Measurements from ENCODE around the gene PSD.

DNA sequence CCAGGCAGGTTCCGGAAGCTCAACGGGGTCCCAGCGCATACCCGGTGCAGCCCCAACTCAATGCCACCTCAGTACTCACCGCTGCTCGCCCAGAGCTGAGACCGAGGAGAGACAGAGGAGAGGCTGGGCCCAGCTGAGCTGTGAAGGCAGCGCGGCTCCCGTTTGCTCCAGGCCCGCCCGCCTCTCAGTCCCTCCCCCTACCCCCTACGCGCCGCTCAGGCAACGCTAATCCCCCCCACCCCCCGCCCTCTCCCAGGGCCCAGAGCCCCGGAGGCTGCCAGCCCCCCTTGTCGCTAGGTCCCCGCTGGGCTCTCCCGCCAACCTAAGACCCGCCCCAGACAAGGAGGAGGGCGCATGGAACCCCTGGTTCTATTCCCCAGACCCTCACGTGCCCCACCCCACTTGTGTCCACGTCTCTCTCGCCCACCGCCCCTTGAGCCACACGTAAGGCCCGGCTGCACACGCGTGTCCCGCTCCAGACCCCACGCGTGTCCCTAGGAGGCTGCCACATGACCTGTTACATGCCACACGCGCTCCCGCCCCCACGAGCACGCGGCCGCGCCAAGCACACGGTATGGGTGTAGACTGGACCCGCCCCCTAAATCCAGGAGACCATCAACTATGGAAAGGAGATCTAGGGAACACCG is at the start of gene PSD:
- TF ChIP-seq, protein P1, sequence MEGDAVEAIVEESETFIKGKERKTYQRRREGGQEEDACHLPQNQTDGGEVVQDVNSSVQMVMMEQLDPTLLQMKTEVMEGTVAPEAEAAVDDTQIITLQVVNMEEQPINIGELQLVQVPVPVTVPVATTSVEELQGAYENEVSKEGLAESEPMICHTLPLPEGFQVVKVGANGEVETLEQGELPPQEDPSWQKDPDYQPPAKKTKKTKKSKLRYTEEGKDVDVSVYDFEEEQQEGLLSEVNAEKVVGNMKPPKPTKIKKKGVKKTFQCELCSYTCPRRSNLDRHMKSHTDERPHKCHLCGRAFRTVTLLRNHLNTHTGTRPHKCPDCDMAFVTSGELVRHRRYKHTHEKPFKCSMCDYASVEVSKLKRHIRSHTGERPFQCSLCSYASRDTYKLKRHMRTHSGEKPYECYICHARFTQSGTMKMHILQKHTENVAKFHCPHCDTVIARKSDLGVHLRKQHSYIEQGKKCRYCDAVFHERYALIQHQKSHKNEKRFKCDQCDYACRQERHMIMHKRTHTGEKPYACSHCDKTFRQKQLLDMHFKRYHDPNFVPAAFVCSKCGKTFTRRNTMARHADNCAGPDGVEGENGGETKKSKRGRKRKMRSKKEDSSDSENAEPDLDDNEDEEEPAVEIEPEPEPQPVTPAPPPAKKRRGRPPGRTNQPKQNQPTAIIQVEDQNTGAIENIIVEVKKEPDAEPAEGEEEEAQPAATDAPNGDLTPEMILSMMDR (IDR thresholded peaks at IDR 0.05): no peak
- TF ChIP-seq ZFX (IDR thresholded peaks at IDR 0.05; ENCODE audit: borderline replicate concordance): no peak
